Ovary (tissue), 3 donors: ENCODE results near the gene THUMPD3.

Experiments used
- EP300 ChIP-seq: sonication (generic); formaldehyde crosslinking; IDR thresholded peaks from one replicate; pipeline ENCODE4 v1.6.1; 2017; ENCODE audit warnings: antibody characterized with exemption
- TF ChIP-seq, protein P1 (sequence below), 3 donors: fragments of 450-650 bp in 2 of 3; fragments of 200-600 bp in 1 of 3; IDR thresholded peaks; one replicate each; pipeline versions ENCODE4 v1.5.1 to v1.8.0; 2016 to 2022; ENCODE audit warnings: antibody characterized with exemption in 3 of 3, mild to moderate bottlenecking in 1 of 3
- donor health status: DM: no; HTN: no; CAD: no.

DNA sequence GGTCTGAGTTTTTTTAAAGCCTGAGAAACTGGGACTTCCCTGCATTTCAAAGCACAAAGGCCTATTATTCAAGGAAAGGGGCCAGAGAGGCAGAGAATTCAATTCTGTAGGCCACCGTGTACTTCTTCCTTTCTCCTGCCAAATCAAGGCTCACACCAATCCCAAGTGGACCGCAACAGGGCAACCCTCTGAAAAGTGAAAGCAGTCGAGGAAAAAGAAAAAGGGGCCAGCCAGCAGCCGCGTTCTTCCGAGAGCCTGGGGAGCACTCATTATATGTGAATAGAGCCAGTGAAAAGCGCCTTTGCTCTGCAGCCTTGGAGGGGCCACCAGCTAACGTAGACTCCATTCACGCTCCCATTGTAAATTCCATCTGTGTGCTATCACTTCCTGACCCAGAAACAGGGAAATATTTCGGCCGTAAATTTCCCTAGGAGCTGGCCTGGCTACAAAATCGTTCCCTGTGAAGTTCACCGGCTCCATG, 45.9 kb upstream of the THUMPD3 start:
- no peak for TF ChIP-seq EP300
- TF ChIP-seq, protein P1, sequence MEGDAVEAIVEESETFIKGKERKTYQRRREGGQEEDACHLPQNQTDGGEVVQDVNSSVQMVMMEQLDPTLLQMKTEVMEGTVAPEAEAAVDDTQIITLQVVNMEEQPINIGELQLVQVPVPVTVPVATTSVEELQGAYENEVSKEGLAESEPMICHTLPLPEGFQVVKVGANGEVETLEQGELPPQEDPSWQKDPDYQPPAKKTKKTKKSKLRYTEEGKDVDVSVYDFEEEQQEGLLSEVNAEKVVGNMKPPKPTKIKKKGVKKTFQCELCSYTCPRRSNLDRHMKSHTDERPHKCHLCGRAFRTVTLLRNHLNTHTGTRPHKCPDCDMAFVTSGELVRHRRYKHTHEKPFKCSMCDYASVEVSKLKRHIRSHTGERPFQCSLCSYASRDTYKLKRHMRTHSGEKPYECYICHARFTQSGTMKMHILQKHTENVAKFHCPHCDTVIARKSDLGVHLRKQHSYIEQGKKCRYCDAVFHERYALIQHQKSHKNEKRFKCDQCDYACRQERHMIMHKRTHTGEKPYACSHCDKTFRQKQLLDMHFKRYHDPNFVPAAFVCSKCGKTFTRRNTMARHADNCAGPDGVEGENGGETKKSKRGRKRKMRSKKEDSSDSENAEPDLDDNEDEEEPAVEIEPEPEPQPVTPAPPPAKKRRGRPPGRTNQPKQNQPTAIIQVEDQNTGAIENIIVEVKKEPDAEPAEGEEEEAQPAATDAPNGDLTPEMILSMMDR (IDR thresholded peaks at IDR 0.05): no peak
